Globus pallidus (tissue), 1 donor: Measurements from ENCODE around the gene FCHO2.

Source experiments
- DNase-seq: peaks from one replicate; pipeline ENCODE4 v3.0.0-alpha.2; 2015; ENCODE audit warnings: low spot score

Gene FCHO2

GRCh38 chr5:73135429-73136054 is 179.7 kb downstream of the FCHO2 start:
- no peak for DNase-seq

GRCh38 chr5:73136055-73136562 is 180.3 kb downstream of the FCHO2 start:
- DNase-seq, result no peak

- no peak for DNase-seq
Measured at GRCh38 chr5:73137563-73138530, 182.0 kb downstream of the FCHO2 start.

GRCh38 chr5:73139485-73139884 is 183.6 kb downstream of the FCHO2 start:
- no peak for DNase-seq
